Measurements from ENCODE around the gene DTD1.

The DTD1 gene

GRCh38 chr20:18688676-18689075, 100.8 kb downstream of the DTD1 start:
- H3K36me3 ChIP-seq (ENCODE audit: control insufficient read depth, insufficient read depth, low read length) = no peaks in the 10 kb centered on the region
- H3K4me3 ChIP-seq (ENCODE audit: low read depth, low read length) = no peak overlapping the region
- H3K27me3 ChIP-seq (ENCODE audit: control insufficient read depth, insufficient read depth, low read length) = no peaks in the 10 kb centered on the region
- no peak overlapping the region for H3K9ac ChIP-seq (ENCODE audit: low read depth, low read length)
- H3K4me1 ChIP-seq (ENCODE audit: control insufficient read depth, insufficient read depth, low read length) = peaks cover under 1% of the 10 kb centered on the region
- H3K9me3 ChIP-seq (ENCODE audit: control insufficient read depth, insufficient read depth, low read length) = no peaks in the 10 kb centered on the region

- Histone ChIP-seq H3K9ac (ENCODE audit: low read depth, low read length) (no peak overlapping the region), H3K36me3 (ENCODE audit: control insufficient read depth, insufficient read depth, low read length) (no peaks in the 10 kb centered on the region), H3K27me3 (ENCODE audit: control insufficient read depth, insufficient read depth, low read length) (no peaks in the 10 kb centered on the region), H3K4me3 (ENCODE audit: low read depth, low read length) (no peak overlapping the region), H3K9me3 (ENCODE audit: control insufficient read depth, insufficient read depth, low read length) (no peaks in the 10 kb centered on the region), H3K4me1 (ENCODE audit: control insufficient read depth, insufficient read depth, low read length) (no peaks in the 10 kb centered on the region)
Observed at GRCh38 chr20:18689557-18689956, 101.7 kb downstream of the DTD1 start.

GRCh38 chr20:18692447-18692846, 104.6 kb downstream of the DTD1 start:
- Histone ChIP-seq H3K4me1 (ENCODE audit: control insufficient read depth, insufficient read depth, low read length) (no peaks in the 10 kb centered on the region), H3K9ac (ENCODE audit: low read depth, low read length) (no peak overlapping the region), H3K9me3 (ENCODE audit: control insufficient read depth, insufficient read depth, low read length) (no peaks in the 10 kb centered on the region), H3K4me3 (ENCODE audit: low read depth, low read length) (no peak overlapping the region), H3K36me3 (ENCODE audit: control insufficient read depth, insufficient read depth, low read length) (no peaks in the 10 kb centered on the region), H3K27me3 (ENCODE audit: control insufficient read depth, insufficient read depth, low read length) (no peaks in the 10 kb centered on the region)

- Histone ChIP-seq H3K9ac (ENCODE audit: low read depth, low read length) (no peak overlapping the region), H3K4me3 (ENCODE audit: low read depth, low read length) (no peak overlapping the region)
Observed at GRCh38 chr20:18694071-18694470, 106.2 kb downstream of the DTD1 start.

GRCh38 chr20:18695175-18695574, 107.3 kb downstream of the DTD1 start:
- H3K36me3 ChIP-seq (ENCODE audit: control insufficient read depth, insufficient read depth, low read length) = no peaks in the 10 kb centered on the region
- no peaks in the 10 kb centered on the region for H3K27me3 ChIP-seq (ENCODE audit: control insufficient read depth, insufficient read depth, low read length)
- no peak overlapping the region for H3K4me3 ChIP-seq (ENCODE audit: low read depth, low read length)
- no peak overlapping the region for H3K9ac ChIP-seq (ENCODE audit: low read depth, low read length)
- no peaks in the 10 kb centered on the region for H3K4me1 ChIP-seq (ENCODE audit: control insufficient read depth, insufficient read depth, low read length)
- no peaks in the 10 kb centered on the region for H3K9me3 ChIP-seq (ENCODE audit: control insufficient read depth, insufficient read depth, low read length)

More at GRCh38 chr20:18694071-18694470, 106.2 kb downstream of the DTD1 start:
- Histone ChIP-seq H3K9me3 (ENCODE audit: control insufficient read depth, insufficient read depth, low read length) (no peaks in the 10 kb centered on the region), H3K27me3 (ENCODE audit: control insufficient read depth, insufficient read depth, low read length) (no peaks in the 10 kb centered on the region), H3K4me1 (ENCODE audit: control insufficient read depth, insufficient read depth, low read length) (no peaks in the 10 kb centered on the region), H3K36me3 (ENCODE audit: control insufficient read depth, insufficient read depth, low read length) (no peaks in the 10 kb centered on the region)

- H3K9ac ChIP-seq (ENCODE audit: low read depth, low read length) = no peak overlapping the region
- no peaks in the 10 kb centered on the region for H3K27me3 ChIP-seq (ENCODE audit: control insufficient read depth, insufficient read depth, low read length)
- H3K4me3 ChIP-seq (ENCODE audit: low read depth, low read length) = no peak overlapping the region
- no peaks in the 10 kb centered on the region for H3K36me3 ChIP-seq (ENCODE audit: control insufficient read depth, insufficient read depth, low read length)
- no peaks in the 10 kb centered on the region for H3K9me3 ChIP-seq (ENCODE audit: control insufficient read depth, insufficient read depth, low read length)
- H3K4me1 ChIP-seq (ENCODE audit: control insufficient read depth, insufficient read depth, low read length) = no peaks in the 10 kb centered on the region
Observed at GRCh38 chr20:18698735-18699380, 111.0 kb downstream of the DTD1 start.

- Histone ChIP-seq H3K4me1 (ENCODE audit: control insufficient read depth, insufficient read depth, low read length) (no peaks in the 10 kb centered on the region), H3K4me3 (ENCODE audit: low read depth, low read length) (no peak overlapping the region), H3K36me3 (ENCODE audit: control insufficient read depth, insufficient read depth, low read length) (no peaks in the 10 kb centered on the region), H3K27me3 (ENCODE audit: control insufficient read depth, insufficient read depth, low read length) (no peaks in the 10 kb centered on the region), H3K9me3 (ENCODE audit: control insufficient read depth, insufficient read depth, low read length) (no peaks in the 10 kb centered on the region), H3K9ac (ENCODE audit: low read depth, low read length) (no peak overlapping the region)
Observed at GRCh38 chr20:18701969-18702368, 114.1 kb downstream of the DTD1 start.

- Histone ChIP-seq H3K4me1 (ENCODE audit: control insufficient read depth, insufficient read depth, low read length) (no peaks in the 10 kb centered on the region), H3K4me3 (ENCODE audit: low read depth, low read length) (no peak overlapping the region), H3K9me3 (ENCODE audit: control insufficient read depth, insufficient read depth, low read length) (no peaks in the 10 kb centered on the region), H3K27me3 (ENCODE audit: control insufficient read depth, insufficient read depth, low read length) (no peaks in the 10 kb centered on the region), H3K9ac (ENCODE audit: low read depth, low read length) (no peak overlapping the region), H3K36me3 (ENCODE audit: control insufficient read depth, insufficient read depth, low read length) (no peaks in the 10 kb centered on the region)
Observed at GRCh38 chr20:18702736-18703135, 114.9 kb downstream of the DTD1 start.

- Histone ChIP-seq H3K36me3 (ENCODE audit: control insufficient read depth, insufficient read depth, low read length) (no peaks in the 10 kb centered on the region), H3K9ac (ENCODE audit: low read depth, low read length) (no peak overlapping the region), H3K9me3 (ENCODE audit: control insufficient read depth, insufficient read depth, low read length) (no peaks in the 10 kb centered on the region), H3K4me1 (ENCODE audit: control insufficient read depth, insufficient read depth, low read length) (no peaks in the 10 kb centered on the region), H3K27me3 (ENCODE audit: control insufficient read depth, insufficient read depth, low read length) (no peaks in the 10 kb centered on the region), H3K4me3 (ENCODE audit: low read depth, low read length) (no peak overlapping the region)
Observed at GRCh38 chr20:18705490-18705889, 117.6 kb downstream of the DTD1 start.

- no peaks in the 10 kb centered on the region for H3K36me3 ChIP-seq (ENCODE audit: control insufficient read depth, insufficient read depth, low read length)
Observed at GRCh38 chr20:18705910-18706309, 118.1 kb downstream of the DTD1 start.

GRCh38 chr20:18712131-18712530, 124.3 kb downstream of the DTD1 start:
- Histone ChIP-seq H3K4me3 (ENCODE audit: low read depth, low read length) (no peak overlapping the region), H3K36me3 (ENCODE audit: control insufficient read depth, insufficient read depth, low read length) (no peaks in the 10 kb centered on the region), H3K9me3 (ENCODE audit: control insufficient read depth, insufficient read depth, low read length) (no peaks in the 10 kb centered on the region), H3K27me3 (ENCODE audit: control insufficient read depth, insufficient read depth, low read length) (no peaks in the 10 kb centered on the region), H3K4me1 (ENCODE audit: control insufficient read depth, insufficient read depth, low read length) (peaks cover 4% of the 10 kb centered on the region), H3K9ac (ENCODE audit: low read depth, low read length) (no peak overlapping the region)

More at GRCh38 chr20:18705910-18706309, 118.1 kb downstream of the DTD1 start:
- Histone ChIP-seq H3K9ac (ENCODE audit: low read depth, low read length) (no peak overlapping the region), H3K9me3 (ENCODE audit: control insufficient read depth, insufficient read depth, low read length) (no peaks in the 10 kb centered on the region), H3K4me3 (ENCODE audit: low read depth, low read length) (no peak overlapping the region), H3K27me3 (ENCODE audit: control insufficient read depth, insufficient read depth, low read length) (no peaks in the 10 kb centered on the region), H3K4me1 (ENCODE audit: control insufficient read depth, insufficient read depth, low read length) (no peaks in the 10 kb centered on the region)

GRCh38 chr20:18712882-18713281, 125.0 kb downstream of the DTD1 start:
- Histone ChIP-seq H3K9me3 (ENCODE audit: control insufficient read depth, insufficient read depth, low read length) (no peaks in the 10 kb centered on the region), H3K27me3 (ENCODE audit: control insufficient read depth, insufficient read depth, low read length) (no peaks in the 10 kb centered on the region), H3K4me1 (ENCODE audit: control insufficient read depth, insufficient read depth, low read length) (peaks cover 4% of the 10 kb centered on the region), H3K36me3 (ENCODE audit: control insufficient read depth, insufficient read depth, low read length) (no peaks in the 10 kb centered on the region), H3K9ac (ENCODE audit: low read depth, low read length) (no peak overlapping the region), H3K4me3 (ENCODE audit: low read depth, low read length) (no peak overlapping the region)

Measured in iPS-15b (cell line).